Sigmoid colon (tissue), 4 donors: ENCODE data around the gene MTNR1B.

Experiments used
- EP300 ChIP-seq, 4 donors: sonication (generic); formaldehyde crosslinking; IDR thresholded peaks; one replicate each; pipeline ENCODE4 v1.6.1; 2017; ENCODE audit warnings: antibody characterized with exemption in 4 of 4
- POLR2AphosphoS5 ChIP-seq, 4 donors: sonication (generic); formaldehyde crosslinking; IDR thresholded peaks; one replicate each; pipeline ENCODE4 v1.6.1; 2017; ENCODE audit warnings: antibody characterized with exemption in 4 of 4
- TF ChIP-seq, protein P1 (sequence below), 4 experiments: fragments of 450-650 bp in 3 of 4; fragments of 200-600 bp in 1 of 4; IDR thresholded peaks; one replicate each; pipeline ENCODE4 v1.5.1; 2016 to 2019; ENCODE audit warnings: antibody characterized with exemption in 4 of 4, mild to moderate bottlenecking in 3 of 4, moderate library complexity in 2 of 4

DNA sequence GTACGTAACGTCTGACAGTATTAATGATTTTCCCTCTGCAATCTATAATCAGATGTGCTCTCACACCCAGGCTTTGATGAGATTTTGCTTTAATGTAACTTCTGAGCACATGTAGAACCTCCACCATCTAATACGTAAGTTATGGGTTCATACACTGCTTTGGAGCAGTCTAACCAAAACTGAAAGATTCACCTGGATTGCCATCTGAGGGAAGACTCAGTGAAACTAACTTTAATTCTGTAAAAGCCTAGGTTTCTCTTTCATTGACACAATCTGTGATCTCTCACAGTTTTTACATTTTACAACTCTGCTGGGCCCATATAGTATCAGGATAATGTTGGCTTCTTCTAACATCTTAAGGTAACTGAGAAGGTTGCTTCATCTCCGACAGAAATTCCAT, 30.1 kb upstream of the MTNR1B start:
- no peak for TF ChIP-seq POLR2AphosphoS5 (IDR thresholded peaks at IDR 0.05)
- TF ChIP-seq, protein P1, sequence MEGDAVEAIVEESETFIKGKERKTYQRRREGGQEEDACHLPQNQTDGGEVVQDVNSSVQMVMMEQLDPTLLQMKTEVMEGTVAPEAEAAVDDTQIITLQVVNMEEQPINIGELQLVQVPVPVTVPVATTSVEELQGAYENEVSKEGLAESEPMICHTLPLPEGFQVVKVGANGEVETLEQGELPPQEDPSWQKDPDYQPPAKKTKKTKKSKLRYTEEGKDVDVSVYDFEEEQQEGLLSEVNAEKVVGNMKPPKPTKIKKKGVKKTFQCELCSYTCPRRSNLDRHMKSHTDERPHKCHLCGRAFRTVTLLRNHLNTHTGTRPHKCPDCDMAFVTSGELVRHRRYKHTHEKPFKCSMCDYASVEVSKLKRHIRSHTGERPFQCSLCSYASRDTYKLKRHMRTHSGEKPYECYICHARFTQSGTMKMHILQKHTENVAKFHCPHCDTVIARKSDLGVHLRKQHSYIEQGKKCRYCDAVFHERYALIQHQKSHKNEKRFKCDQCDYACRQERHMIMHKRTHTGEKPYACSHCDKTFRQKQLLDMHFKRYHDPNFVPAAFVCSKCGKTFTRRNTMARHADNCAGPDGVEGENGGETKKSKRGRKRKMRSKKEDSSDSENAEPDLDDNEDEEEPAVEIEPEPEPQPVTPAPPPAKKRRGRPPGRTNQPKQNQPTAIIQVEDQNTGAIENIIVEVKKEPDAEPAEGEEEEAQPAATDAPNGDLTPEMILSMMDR (IDR thresholded peaks at IDR 0.05), result no peak
- no peak for TF ChIP-seq EP300 (IDR thresholded peaks at IDR 0.05)
